NCI-H2107 (cell line): Measurements from ENCODE around the gene PRR22.
"Not testable (repeated sequence)": the region's sequence is repeated elsewhere in the genome, so short reads cannot be mapped to it uniquely, and the experiment has no call there.

Experiments used
- DNase-seq: peaks from one replicate; lab custom pipeline; 2025; lab: John Stamatoyannopoulos, UW

The PRR22 gene

GRCh38 chr19:5790559-5791520 is 6.3 kb upstream of the PRR22 start, which contains the start of gene DUS3L:
Gene DUS3L (minus strand): TSS chr19:5791163. CDS start chr19:5791141, 22 bp downstream.
- peak; percentile 96 for DNase-seq

DNA sequence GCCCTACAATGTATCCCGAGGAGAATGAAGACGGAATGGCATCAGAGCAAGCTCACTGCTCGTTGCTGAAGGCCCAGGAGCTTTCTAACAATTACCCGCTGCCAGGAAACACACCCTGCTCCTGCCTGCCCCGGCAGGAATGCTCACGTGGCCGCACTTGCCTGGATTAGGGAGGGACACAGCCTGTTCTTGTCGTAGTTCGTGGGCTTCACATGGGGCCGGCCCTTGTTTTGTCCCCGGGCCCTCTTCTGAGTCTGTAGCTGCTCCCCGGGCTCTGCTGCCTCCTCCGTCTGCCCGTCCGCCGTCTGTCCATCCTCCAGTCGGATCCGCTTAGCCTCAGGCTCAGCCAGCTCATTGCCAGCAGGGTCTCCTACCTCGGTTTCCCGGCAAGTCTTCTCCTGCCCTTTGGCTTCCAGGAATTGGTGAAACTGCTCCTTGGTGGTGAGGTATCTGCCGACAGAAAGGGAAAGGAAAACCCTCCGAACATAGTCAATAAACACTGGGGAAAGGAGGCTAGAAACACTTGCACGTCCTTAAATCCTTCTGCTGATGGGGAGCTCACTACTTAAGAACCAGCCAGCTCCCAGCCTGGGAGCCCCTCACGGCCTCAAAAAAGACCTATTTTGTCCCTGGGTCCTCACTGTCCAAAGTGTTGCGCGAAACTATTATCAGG is 5.5 kb upstream of the PRR22 start:
- DNase-seq, result no peak

DNA sequence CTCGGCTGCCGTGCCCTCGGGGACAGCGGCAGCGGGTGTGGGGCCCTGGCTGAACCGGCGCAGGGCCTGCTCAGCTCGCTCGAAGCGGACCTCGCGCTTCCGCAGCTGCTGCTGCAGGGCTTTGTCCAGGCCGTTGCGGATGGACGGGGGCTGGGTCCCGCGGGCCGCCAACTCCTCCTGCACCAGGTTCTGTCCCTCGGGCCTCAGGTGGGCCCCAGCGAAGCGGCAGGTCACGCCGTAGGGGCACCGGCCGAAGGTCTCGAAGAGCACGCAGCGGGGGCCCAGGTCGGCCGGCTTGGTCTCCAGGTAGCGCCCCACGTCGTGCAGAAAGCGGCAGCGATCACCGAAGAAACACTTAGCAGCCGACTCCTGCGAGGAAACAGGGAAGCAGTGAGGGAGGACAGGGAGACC is 4.8 kb upstream of the PRR22 start:
- DNase-seq, result no peak

DNA sequence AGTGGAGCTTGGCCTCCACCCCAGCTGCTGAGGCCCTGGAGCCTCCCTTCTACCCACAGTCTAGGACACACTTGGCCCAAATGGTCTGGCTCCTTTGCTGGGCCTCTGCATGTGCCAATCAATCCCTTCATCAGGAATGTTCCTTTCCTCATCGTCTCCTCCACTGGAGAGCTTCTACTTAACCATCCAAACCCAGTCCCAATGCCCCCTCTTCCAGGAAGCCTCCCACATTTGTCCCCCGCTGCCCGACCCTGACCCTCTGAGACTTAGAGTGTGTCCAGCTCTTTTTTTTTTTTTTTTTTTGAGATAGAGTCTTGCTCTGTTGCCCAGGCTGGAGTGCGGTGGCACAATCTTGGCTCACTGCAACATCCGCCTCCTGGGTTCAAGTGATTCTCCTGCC is 3.9 kb upstream of the PRR22 start:
- no peak for DNase-seq

DNA sequence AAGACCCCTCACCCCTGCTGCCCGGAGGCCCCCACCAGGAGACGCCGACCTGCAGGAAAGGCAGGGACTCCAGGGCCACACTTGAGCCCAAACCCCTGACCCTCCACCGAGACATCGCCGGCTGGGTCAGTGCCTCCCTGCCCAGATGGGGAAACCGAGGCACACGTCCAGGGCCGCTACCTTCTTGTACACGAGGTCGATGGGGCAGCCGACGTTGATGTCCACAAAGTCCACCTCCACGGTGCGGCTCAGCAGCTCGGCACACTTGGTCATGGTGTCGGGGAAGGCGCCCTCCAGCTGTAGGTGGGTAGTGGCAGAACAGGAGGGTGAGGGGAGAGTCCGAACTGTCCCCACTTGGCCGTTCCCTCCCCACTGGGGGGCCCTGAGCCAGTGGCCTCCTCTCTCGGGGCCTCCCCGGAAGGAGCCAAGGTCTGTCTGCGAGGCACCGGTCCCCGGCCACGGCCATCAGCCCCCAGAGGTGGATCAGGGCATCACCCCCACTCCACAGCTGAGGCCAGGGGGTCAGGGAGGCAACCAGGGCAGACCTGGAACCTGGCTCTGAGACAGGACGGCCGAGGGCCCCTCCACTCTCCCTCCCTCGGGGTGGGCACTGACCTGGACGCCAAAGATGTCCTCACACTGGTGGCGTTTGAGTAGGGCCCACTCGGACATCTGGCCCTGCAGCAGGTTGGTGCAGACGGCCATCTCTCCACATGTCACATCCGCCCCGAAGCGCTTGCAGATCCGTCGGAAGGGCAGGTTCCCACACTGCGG is 3.0 kb upstream of the PRR22 start:
- no peak for DNase-seq

DNA sequence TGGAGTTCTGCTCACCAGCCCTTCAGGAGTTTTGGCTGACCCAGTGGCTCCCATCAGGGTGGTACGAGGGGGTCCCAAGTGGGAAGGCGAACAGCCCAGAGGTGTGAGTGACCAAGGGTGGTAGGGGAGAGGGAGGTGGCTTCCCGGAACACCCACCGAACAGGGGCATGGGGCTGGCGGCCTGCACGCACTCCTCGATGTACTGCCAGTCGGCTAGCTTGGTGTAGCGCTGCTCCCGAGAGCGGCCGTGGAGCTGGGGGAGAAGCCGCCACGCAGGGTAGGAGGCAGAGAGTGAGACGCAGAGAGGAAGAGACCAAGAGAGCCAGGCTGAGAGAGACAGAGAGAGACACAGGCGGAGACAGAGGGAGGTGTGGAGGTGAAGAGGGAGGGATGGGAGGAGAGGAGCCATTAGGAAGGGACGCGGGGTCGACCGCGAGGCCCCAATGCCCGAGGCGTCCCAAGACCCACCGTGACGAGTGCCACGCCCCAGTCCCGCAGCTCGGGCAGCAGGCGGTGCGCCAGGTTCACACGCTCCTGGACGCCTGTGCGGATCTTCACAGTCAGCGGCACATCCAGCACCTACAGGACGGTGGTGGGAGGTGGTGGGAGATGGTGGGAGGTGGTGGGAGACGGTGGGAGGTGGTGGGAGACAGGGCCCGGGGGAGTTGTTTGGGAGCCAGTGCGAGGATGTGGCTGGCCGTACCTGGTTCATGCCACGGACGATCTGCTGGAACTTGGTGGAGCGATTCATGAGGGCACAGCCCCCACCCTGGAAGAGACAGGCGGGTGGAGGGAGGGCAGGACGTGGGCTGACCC is 2.3 kb upstream of the PRR22 start:
- no peak for DNase-seq

- DNase-seq, result no peak
These were observed 877 bp upstream of the PRR22 start for GRCh38 chr19:5785423-5785822.

DNA sequence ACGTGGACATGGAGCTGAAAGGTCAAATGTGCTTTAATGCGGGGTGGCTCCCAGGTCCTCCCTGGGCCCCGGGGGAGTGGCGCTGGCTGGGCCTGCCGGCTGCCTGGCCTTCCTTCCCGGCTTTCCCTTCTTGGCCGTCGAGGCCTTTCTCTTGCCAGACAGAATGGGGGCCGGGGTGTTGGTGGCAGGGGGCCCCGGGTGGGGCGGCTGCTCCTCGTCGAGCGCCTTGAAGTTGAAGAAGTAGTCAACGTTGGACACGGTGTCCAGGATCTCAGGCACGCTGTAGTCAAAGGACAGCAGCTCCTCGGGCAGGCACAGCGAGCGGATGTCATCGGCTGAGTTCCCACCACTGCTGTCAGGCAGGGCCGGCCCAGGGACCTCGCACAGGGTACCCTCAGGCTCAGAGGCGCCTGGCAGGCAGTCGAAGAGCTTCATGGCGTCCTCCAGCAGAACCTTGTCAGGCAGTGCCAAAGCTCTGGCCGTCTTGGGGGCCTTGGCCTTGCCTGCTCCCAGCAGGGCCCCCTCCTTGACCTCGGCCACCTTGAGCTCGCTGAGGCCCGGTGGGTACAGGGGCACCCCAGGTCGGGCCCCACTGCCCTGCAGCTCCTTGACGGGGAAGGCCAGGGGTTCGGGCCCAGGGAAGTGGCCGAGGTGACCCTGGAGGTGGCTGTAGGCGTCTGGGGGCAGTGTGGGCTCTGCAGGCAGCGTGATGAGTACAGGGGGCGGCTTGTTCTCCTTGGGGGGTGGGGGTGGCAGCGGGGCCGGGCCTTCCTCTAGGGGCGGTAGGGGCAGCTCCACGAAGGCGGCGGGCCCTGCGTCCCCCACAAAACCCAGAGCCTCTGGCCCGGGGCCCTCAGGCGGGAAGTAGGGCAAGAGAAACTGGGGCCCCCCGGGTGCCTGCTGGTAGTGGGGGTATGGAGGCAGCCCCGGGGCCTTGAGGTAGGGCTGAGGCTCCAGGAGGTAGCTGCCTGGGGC is 1.3 kb downstream of the PRR22 start:
- DNase-seq, result no peak

- DNase-seq, result no peak
These were observed 2.2 kb downstream of the PRR22 start for GRCh38 chr19:5782322-5782721.

- not testable (repeated sequence) for DNase-seq
These were observed 3.6 kb downstream of the PRR22 start for GRCh38 chr19:5780916-5781315.

- DNase-seq, result no peak
These were observed 6.1 kb downstream of the PRR22 start for GRCh38 chr19:5778402-5778801.

DNA sequence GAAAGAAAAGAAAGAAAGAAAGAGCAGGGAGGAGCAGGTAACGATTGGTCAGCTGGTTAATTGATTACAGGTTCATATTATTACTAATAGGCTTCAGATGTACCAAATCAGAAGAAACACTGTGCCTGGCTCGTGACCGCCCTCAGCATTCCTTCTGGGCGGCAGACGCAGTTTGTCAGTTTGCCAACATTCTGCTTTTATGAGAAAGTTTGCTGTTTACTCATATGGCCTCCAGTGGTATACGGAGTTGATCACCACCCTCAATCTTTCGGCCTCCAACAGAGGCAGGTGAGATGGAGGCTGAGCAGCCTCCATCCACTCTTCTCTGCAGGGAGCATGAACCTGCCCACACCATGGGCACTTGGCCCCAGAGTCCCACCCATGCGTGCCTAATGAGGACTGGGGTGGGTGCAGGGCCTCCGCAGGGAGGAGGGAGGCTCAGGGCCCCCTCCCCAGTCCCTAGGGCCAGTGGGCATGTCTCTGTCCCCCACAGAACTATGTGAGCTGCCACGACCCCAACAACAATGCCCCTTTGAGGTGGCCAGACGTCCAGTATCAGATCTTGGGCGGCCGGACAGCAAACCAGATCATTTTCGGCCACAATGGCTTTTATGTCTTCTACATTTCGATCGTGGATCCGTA is 8.8 kb downstream of the PRR22 start:
- DNase-seq, result no peak

- DNase-seq, result no peak
These were observed 9.6 kb downstream of the PRR22 start for GRCh38 chr19:5774921-5775320.

- no peak for DNase-seq
These were observed 11.3 kb downstream of the PRR22 start for GRCh38 chr19:5773276-5773675.

- no peak for DNase-seq
These were observed 12.1 kb downstream of the PRR22 start for GRCh38 chr19:5772416-5772815.

- DNase-seq, result no peak
These were observed 16.6 kb downstream of the PRR22 start for GRCh38 chr19:5767949-5768348.

DNA sequence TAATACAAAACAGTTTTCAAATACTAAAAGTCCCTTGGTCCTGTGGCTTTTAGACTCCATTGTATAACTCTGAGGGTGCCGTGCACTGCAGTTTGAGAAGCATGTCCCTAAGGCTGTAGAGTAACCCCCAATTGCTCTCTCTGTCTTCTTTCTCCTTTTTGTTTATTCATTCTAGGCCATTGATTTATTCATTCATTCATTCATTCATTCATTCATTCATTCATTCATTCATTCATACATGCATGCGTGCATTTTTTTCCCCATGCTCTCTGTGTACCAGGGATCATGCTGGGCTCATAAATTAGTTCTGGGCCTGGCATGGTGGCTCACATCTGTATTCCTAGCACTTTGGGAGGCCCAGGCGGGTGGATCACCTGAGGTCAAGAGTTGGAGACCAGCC is 19.3 kb downstream of the PRR22 start:
- DNase-seq, result no peak

GRCh38 chr19:5762608-5763217 is 21.8 kb downstream of the PRR22 start:
- no peak for DNase-seq

GRCh38 chr19:5753743-5754142 is 30.8 kb downstream of the PRR22 start:
- no peak for DNase-seq
